Endothelial cell of umbilical vein (primary cell): Measurements from ENCODE around the gene TMOD1.
"Not testable (repeated sequence)": the region's sequence is repeated elsewhere in the genome, so short reads cannot be mapped to it uniquely, and the experiment has no call there.

Experiments used
- CTCF ChIP-seq, 2 donors: IDR thresholded peaks; 1 replicate in 1 of 2; 2 replicates in 1 of 2; pipeline ENCODE4 v1.5.1; 2011; ENCODE audit warnings: low read length in 2 of 2, mild to moderate bottlenecking in 2 of 2, moderate library complexity in 2 of 2, control low read depth in 1 of 2, inconsistent platforms in 1 of 2, low read depth in 1 of 2; ENCODE audit not compliant: insufficient read depth in 1 of 2; ENCODE audit errors: extremely low read depth in 1 of 2
- EZH2 ChIP-seq: IDR thresholded peaks from 2 replicates; pipeline ENCODE4 v1.6.1; 2012; ENCODE audit warnings: borderline replicate concordance, low read depth, mild to moderate bottlenecking, moderate library complexity, low read length, inconsistent platforms; ENCODE audit not compliant: severe bottlenecking
- FOS ChIP-seq: IDR thresholded peaks from 2 replicates; pipeline ENCODE4 v1.6.1; 2011; ENCODE audit warnings: mild to moderate bottlenecking, low read length, moderate library complexity, borderline replicate concordance; ENCODE audit not compliant: insufficient read depth
- GATA2 ChIP-seq: IDR thresholded peaks from 2 replicates; pipeline ENCODE4 v1.7.0; 2011; ENCODE audit warnings: low read depth, mild to moderate bottlenecking, moderate library complexity, mixed read lengths, low read length; ENCODE audit not compliant: insufficient read length, insufficient read depth
- MAX ChIP-seq: IDR thresholded peaks from 2 replicates; pipeline ENCODE4 v1.6.1; 2011; ENCODE audit not compliant: insufficient read depth, insufficient read length
- POLR2A ChIP-seq: IDR thresholded peaks from 2 replicates; pipeline ENCODE4 v1.6.1; 2012; ENCODE audit warnings: low read depth, mild to moderate bottlenecking, control low read depth, low read length
- POLR2AphosphoS5 ChIP-seq: IDR thresholded peaks from 2 replicates; pipeline ENCODE4 v1.6.1; 2012; ENCODE audit warnings: low read depth, mild to moderate bottlenecking, control low read depth, low read length, moderate library complexity; ENCODE audit not compliant: insufficient read depth

GRCh38 chr9:97498846-97499245 is 2.6 kb upstream of the TMOD1 start:
- TF ChIP-seq POLR2A; CTCF (IDR thresholded peaks at IDR 0.05; ENCODE audit: extremely low read depth in 1 of 2, insufficient read depth in 1 of 2, low read depth in 1 of 2, low read length in 2 of 2); POLR2AphosphoS5; EZH2; MAX; FOS; GATA2: not testable (repeated sequence)
